K562 (cell line): ENCODE measurements around the gene MSTO1. TPM values are rescaled to one million over a fixed set of nuclear protein-coding genes. Genes with fewer than 3 reads are reported as not detected.
"Not testable (repeated sequence)": the region's sequence is repeated elsewhere in the genome, so short reads cannot be mapped to it uniquely, and the experiment has no call there.

Source experiments
- ATAC-seq: fragments of 200-7000 bp; cut with Tn5 transposase; 3 replicates; pipeline ENCODE4 v1.9.1; 2020; ENCODE audit warnings: moderate library complexity
- BruUV-seq: library from RNA; stranded (reverse); fragments of 400-500 nt; replicated peaks from 2 replicates; lab custom pipeline; 2021; lab: Mats Ljungman, UMichigan
- CTCF ChIA-PET: fragments of 300-600 bp; formaldehyde crosslinking; extraction: SDS; loops from one replicate; lab custom pipeline; 2021; ENCODE audit warnings: low intra/inter-chr PET ratio; lab: Yijun Ruan, JAX
- POLR2A ChIA-PET: fragments of 300-600, 350-650 bp; sonication (Branson Sonifier 250); formaldehyde crosslinking; extraction: SDS; loops from one replicate; lab custom pipeline; 2021; ENCODE audit warnings: antibody characterized with exemption, inconsistent platforms; lab: Yijun Ruan, JAX
- DNase-seq, 4 experiments: peaks; one replicate each; pipeline versions ENCODE4 v3.0.0 to v3.0.0-alpha.2; 2011 to 2018; ENCODE audit warnings: low spot score in 3 of 4, mixed read lengths in 3 of 4; ENCODE audit errors: extremely low read depth in 1 of 4
- FAIRE-seq: peaks from 2 replicates; lab custom pipeline; 2011; peaks lifted over from hg19 to GRCh38; lab: Jason Lieb, UNC
- H2AFZ ChIP-seq: 2 replicates; pipeline ENCODE4 v1.6.0; 2011; ENCODE audit warnings: low read depth, low read length, control low read depth, inconsistent platforms
- H3K27ac ChIP-seq: fragments of 200-600 bp; 3 replicates; pipeline ENCODE4 v1.8.0; 2011; ENCODE audit warnings: low read depth, mild to moderate bottlenecking, control low read depth, inconsistent platforms, low read length, moderate library complexity, mixed read lengths; ENCODE audit errors: extremely low read depth
- H3K27me3 ChIP-seq, 2 experiments: fragments of 300-600 bp in 1 of 2; 2 replicates in 1 of 2; 3 replicates in 1 of 2; pipeline versions ENCODE4 v1.6.0 to v1.8.0; 2011; ENCODE audit warnings: inconsistent platforms in 2 of 2, low read length in 2 of 2, mild to moderate bottlenecking in 1 of 2, mixed read lengths in 1 of 2, moderate library complexity in 1 of 2; ENCODE audit not compliant: control insufficient read depth in 2 of 2, insufficient read depth in 2 of 2
- H3K36me3 ChIP-seq: fragments of 300-600 bp; 3 replicates; pipeline ENCODE4 v1.8.0; 2011; ENCODE audit warnings: mild to moderate bottlenecking, low read length, inconsistent platforms; ENCODE audit not compliant: control insufficient read depth, insufficient read depth
- H3K4me1 ChIP-seq, 2 experiments: fragments of 200-600 bp in 1 of 2; replicated peaks in 1 of 2; 2 replicates in 1 of 2; 3 replicates in 1 of 2; pipeline versions ENCODE4 v1.5.1 to v1.8.0; 2011; ENCODE audit warnings: inconsistent platforms in 2 of 2, low read length in 2 of 2, mild to moderate bottlenecking in 1 of 2, mixed read lengths in 1 of 2, moderate library complexity in 1 of 2; ENCODE audit not compliant: control insufficient read depth in 2 of 2, insufficient read depth in 2 of 2
- H3K4me2 ChIP-seq: 2 replicates; pipeline ENCODE4 v1.6.1; 2011; ENCODE audit warnings: low read length, control low read depth, inconsistent platforms, mixed read lengths; ENCODE audit not compliant: insufficient read depth
- H3K4me3 ChIP-seq: fragments of 200-600 bp; sonication (generic), shearing (Covaris generic); 2 replicates; pipeline ENCODE4 v1.5.1; 2016; ENCODE audit warnings: control low read depth, inconsistent platforms
- H3K79me2 ChIP-seq: fragments of 200-600 bp; 3 replicates; pipeline ENCODE4 v1.8.0; 2011; ENCODE audit warnings: low read length, inconsistent platforms; ENCODE audit not compliant: control insufficient read depth, insufficient read depth
- H3K9ac ChIP-seq, 2 experiments: 2 replicates each; pipeline versions ENCODE4 v1.6.0 to v1.6.1; 2011; ENCODE audit warnings: low read depth in 2 of 2, low read length in 2 of 2, control low read depth in 1 of 2, inconsistent platforms in 1 of 2, mild to moderate bottlenecking in 1 of 2, mixed read lengths in 1 of 2; ENCODE audit not compliant: insufficient read depth in 1 of 2
- H3K9me1 ChIP-seq: one replicate; pipeline ENCODE4 v1.6.0; 2011; ENCODE audit warnings: inconsistent platforms, mild to moderate bottlenecking, low read length, moderate library complexity; ENCODE audit not compliant: control insufficient read depth, insufficient read depth
- H3K9me3 ChIP-seq: replicated peaks from 2 replicates; pipeline ENCODE4 v1.5.1; 2011; ENCODE audit warnings: low read depth, low read length, inconsistent platforms; ENCODE audit not compliant: control insufficient read depth, insufficient read depth
- H4K20me1 ChIP-seq: replicated peaks from 2 replicates; pipeline ENCODE4 v1.6.1; 2011; ENCODE audit warnings: low read length, inconsistent platforms, mixed read lengths; ENCODE audit not compliant: control insufficient read depth, insufficient read depth
- ARID3A ChIP-seq: IDR thresholded peaks from 2 replicates; pipeline ENCODE4 v1.6.1; 2012; ENCODE audit warnings: low read depth, low read length, improper control_type of control experiment, borderline replicate concordance
- CEBPG ChIP-seq, 3 experiments: fragments of 200-800 bp in 1 of 3; sonication (Bioruptor generic) in 1 of 3; sonication (generic) in 1 of 3; formaldehyde crosslinking in 1 of 3; IDR thresholded peaks in 2 of 3; conservative IDR thresholded peaks in 1 of 3; 2 replicates each; pipeline versions ENCODE4 v1.6.1 to v1.8.0; 2016 to 2022; ENCODE audit warnings: missing compliant biosample characterization in 2 of 3, missing genetic modification characterization in 2 of 3, mild to moderate bottlenecking in 1 of 3, missing genetic modification reagents in 1 of 3
- EP400 ChIP-seq: fragments of 450-650 bp; IDR thresholded peaks from 2 replicates; pipeline ENCODE4 v1.6.1; 2017; ENCODE audit warnings: antibody characterized with exemption, mild to moderate bottlenecking, moderate library complexity
- FOXM1 ChIP-seq, 2 experiments: fragments of 450-650 bp in 1 of 2; sonication (generic) in 1 of 2; formaldehyde crosslinking in 1 of 2; IDR thresholded peaks; 2 replicates each; pipeline versions ENCODE4 v1.6.1 to v1.9.0; 2017 to 2022; ENCODE audit warnings: low read depth in 2 of 2, mild to moderate bottlenecking in 2 of 2, missing genetic modification reagents in 1 of 2, moderate library complexity in 1 of 2
- L3MBTL2 ChIP-seq: fragments of 450-650 bp; IDR thresholded peaks from 2 replicates; pipeline ENCODE4 v1.6.1; 2016; ENCODE audit warnings: mild to moderate bottlenecking, moderate library complexity
- NFE2L1 ChIP-seq: fragments of 450-650 bp; IDR thresholded peaks from 2 replicates; pipeline ENCODE4 v1.6.1; 2016; ENCODE audit warnings: missing genetic modification characterization, low read depth, mild to moderate bottlenecking, missing compliant biosample characterization, moderate library complexity, borderline replicate concordance
- PHB2 ChIP-seq: fragments of 450-650 bp; IDR thresholded peaks from 2 replicates; pipeline ENCODE4 v1.6.1; 2017; ENCODE audit warnings: low read depth
- SAP30 ChIP-seq: fragments of 200-600 bp; sonication (generic); IDR thresholded peaks from 2 replicates; pipeline ENCODE4 v1.6.1; 2012; ENCODE audit warnings: borderline replicate concordance, low read depth, mild to moderate bottlenecking, moderate library complexity, low read length, control low read depth, inconsistent platforms; ENCODE audit not compliant: insufficient read depth, poor library complexity, severe bottlenecking
- SMARCA4 ChIP-seq: fragments of 450-650 bp; IDR thresholded peaks from 2 replicates; pipeline ENCODE4 v1.6.1; 2016
- SRF ChIP-seq, 2 experiments: fragments of 250-450, 450-650 bp in 1 of 2; sonication (Bioruptor Pico) in 1 of 2; sonication (generic) in 1 of 2; formaldehyde crosslinking; IDR thresholded peaks; 2 replicates each; pipeline versions ENCODE4 v1.5.0 to v1.5.1; 2020 to 2022; ENCODE audit warnings: mild to moderate bottlenecking in 1 of 2, missing genetic modification reagents in 1 of 2
- TCF3 ChIP-seq: sonication (generic); formaldehyde crosslinking; IDR thresholded peaks from 2 replicates; pipeline ENCODE4 v1.4.0; 2020; ENCODE audit warnings: mild to moderate bottlenecking, missing genetic modification reagents
- TRIM24 ChIP-seq, 2 experiments: fragments of 450-650 bp; IDR thresholded peaks; 2 replicates each; pipeline ENCODE4 v1.6.1; 2016
- ZNF444 ChIP-seq: fragments of 250-450 bp; sonication (Bioruptor Pico); IDR thresholded peaks from 2 replicates; pipeline ENCODE4 v1.4.0; 2020; ENCODE audit warnings: mild to moderate bottlenecking, moderate library complexity
- WGBS: fragments of 100-300 bp; shearing (Covaris generic); methylation state at CpG from one replicate; pipeline ENCODE4 v1.1.6; 2016; ENCODE audit warnings: low coverage, mixed read lengths; ENCODE audit not compliant: insufficient coverage; ENCODE audit errors: missing lambda C conversion rate; 5-methylcytosine and 5-hydroxymethylcytosine counted together
- in situ Hi-C: fragments of 300-500 bp; cut with MboI; formaldehyde crosslinking; loops from 4 replicates; pipeline ENCODE4 v1.15.0; 2018; ENCODE audit warnings: inconsistent platforms, mixed read lengths
- intact Hi-C: fragments of 100-400 bp; cut with micrococcal nuclease; formaldehyde crosslinking; loops from 2 replicates; pipeline ENCODE4 v1.14.2; 2022
- polyA plus RNA-seq, 8 experiments: library from polyadenylated mRNA; depleted of rRNA in 4 of 8; stranded (reverse) in 5 of 8; unstranded in 3 of 8; fragments of >200 nt; fragmentation: Nextera tagmentation in 2 of 8; fragmentation: Illumina TruSeq in 1 of 8; extraction: Ambion mirVana in 2 of 8; extraction: Trizol in 1 of 8; gene quantifications; 2 replicates each; pipeline versions ENCODE4 v1.2.1 to v1.2.3, GENCODE V29; 2011 to 2014; ENCODE audit warnings: inconsistent platforms in 1 of 8, missing spikeins in 1 of 8
- total RNA-seq, 7 experiments: library from RNA; depleted of rRNA in 6 of 7; stranded (reverse); fragments of >200 nt in 6 of 7; fragmentation: Illumina TruSeq in 2 of 7; extraction: Trizol in 2 of 7; gene quantifications; 2 replicates each; pipeline versions ENCODE4 v1.2.1 to v1.2.3, GENCODE V29; 2011 to 2021; ENCODE audit warnings: low replicate concordance in 1 of 7
- TF ChIP-seq, protein P1 (sequence below), 3 experiments: IDR thresholded peaks in 2 of 3; conservative IDR thresholded peaks in 1 of 3; 2 replicates each; pipeline ENCODE4 v1.5.1; 2011 to 2012; ENCODE audit warnings: low read length in 3 of 3, mild to moderate bottlenecking in 3 of 3, control low read depth in 2 of 3, improper control_type of control experiment in 1 of 3, inconsistent platforms in 1 of 3, low read depth in 1 of 3, mixed read lengths in 1 of 3, moderate library complexity in 1 of 3; ENCODE audit not compliant: insufficient read depth in 2 of 3

MSTO1 gene
- total and polyA plus RNA-seq, 9 of the 15 experiments (the other 6 are each of a cell fraction or from before 2014, with no cell fraction given): 18.8 to 71.1 (median 47.3) TPM

- not testable (repeated sequence) for TF ChIP-seq FOXM1 (IDR thresholded peaks at IDR 0.05; ENCODE audit: low read depth)
- TF ChIP-seq FOXM1 (CRISPR knock-in tag; IDR thresholded peaks at IDR 0.05; ENCODE audit: low read depth) (0 out of 2 replicates have a peak, but pooled peaks have one; percentile 33), L3MBTL2 (peak; percentile 34), SRF (CRISPR knock-in tag; IDR thresholded peaks at IDR 0.05) (0 out of 4 replicates have a peak, but pooled peaks of 1 of the 2 experiments have one; percentile 28), TCF3 (CRISPR knock-in tag) (0 out of 2 replicates have a peak, but pooled peaks have one; percentile 29), SAP30 (peak; percentile 51), PHB2 (0 out of 2 replicates have a peak, but pooled peaks have one; percentile 9), SMARCA4 (peak; percentile 37; the same call in 1 of the 2 replicates)
Observed at GRCh38 chr1:155563377-155564022, 46.5 kb upstream of the MSTO1 start (continued).

GRCh38 chr1:155569988-155570592 is 39.9 kb upstream of the MSTO1 start:
- peaks cover 42% of the 10 kb centered on the region for H3K36me3 ChIP-seq
- intact Hi-C loops (no loop called here), in situ Hi-C loops (no loop called here)
- no peaks in the 10 kb centered on the region for H3K27me3 ChIP-seq
- BruUV-seq: no TSS peak
- 0 out of 4 replicates have a peak overlapping the region, but pooled peaks of 1 of the 2 experiments have one; percentile 1 for H3K9ac ChIP-seq
- ATAC-seq: peak; percentile 55
- ChIA-PET CTCF (no interaction called here), POLR2A (interaction anchor here (0.6 kb wide), 1 partner anchor 8 kb away, joined by 4 read pairs; the partner anchor contains the start of gene ASH1L)
- peak; percentile 34 to 39 (median 37) for DNase-seq
- H3K4me2 ChIP-seq: peak overlapping the region; percentile 16; the same call in 1 of the 2 replicates
- no peaks in the 10 kb centered on the region; the same call in none of the 2 replicates for H4K20me1 ChIP-seq
- H3K27ac ChIP-seq: peak overlapping the region; percentile 6; the same call in 1 of the 3 replicates
- 40% methylated on average over 6 of the region's 6 CpGs for WGBS
- no peaks in the 10 kb centered on the region for H3K9me1 ChIP-seq
- peaks cover under 1 to 12% of the 10 kb centered on the region in 2 experiments; a peak in 4 of 5 replicates for H3K4me1 ChIP-seq
- peaks cover 60% of the 10 kb centered on the region for H3K79me2 ChIP-seq
- H3K9me3 ChIP-seq: no peaks in the 10 kb centered on the region
- H2AFZ ChIP-seq: no peak overlapping the region
- FAIRE-seq: peak; percentile 70
- no peak overlapping the region for H3K4me3 ChIP-seq
- TF ChIP-seq EP400 (peak; percentile 49; the same call in 1 of the 2 replicates), TRIM24 (IDR thresholded peaks at IDR 0.05) (0 out of 4 replicates have a peak, but pooled peaks of 1 of the 2 experiments have one; percentile 15), CEBPG (CRISPR knock-in tag; IDR thresholded peaks at IDR 0.05) (no peak), CEBPG (tag; conservative IDR thresholded peaks at IDR 0.05 in 1 of 2, IDR thresholded peaks at IDR 0.05 in 1 of 2) (peak in 1 of 2 experiments; percentile 59; a peak in 1 of 4 replicates), NFE2L1 (peak; percentile 30; the same call in 1 of the 2 replicates), ARID3A (0 out of 2 replicates have a peak, but pooled peaks have one; percentile 12), ZNF444 (CRISPR knock-in tag) (no peak)
- TF ChIP-seq, protein P1, sequence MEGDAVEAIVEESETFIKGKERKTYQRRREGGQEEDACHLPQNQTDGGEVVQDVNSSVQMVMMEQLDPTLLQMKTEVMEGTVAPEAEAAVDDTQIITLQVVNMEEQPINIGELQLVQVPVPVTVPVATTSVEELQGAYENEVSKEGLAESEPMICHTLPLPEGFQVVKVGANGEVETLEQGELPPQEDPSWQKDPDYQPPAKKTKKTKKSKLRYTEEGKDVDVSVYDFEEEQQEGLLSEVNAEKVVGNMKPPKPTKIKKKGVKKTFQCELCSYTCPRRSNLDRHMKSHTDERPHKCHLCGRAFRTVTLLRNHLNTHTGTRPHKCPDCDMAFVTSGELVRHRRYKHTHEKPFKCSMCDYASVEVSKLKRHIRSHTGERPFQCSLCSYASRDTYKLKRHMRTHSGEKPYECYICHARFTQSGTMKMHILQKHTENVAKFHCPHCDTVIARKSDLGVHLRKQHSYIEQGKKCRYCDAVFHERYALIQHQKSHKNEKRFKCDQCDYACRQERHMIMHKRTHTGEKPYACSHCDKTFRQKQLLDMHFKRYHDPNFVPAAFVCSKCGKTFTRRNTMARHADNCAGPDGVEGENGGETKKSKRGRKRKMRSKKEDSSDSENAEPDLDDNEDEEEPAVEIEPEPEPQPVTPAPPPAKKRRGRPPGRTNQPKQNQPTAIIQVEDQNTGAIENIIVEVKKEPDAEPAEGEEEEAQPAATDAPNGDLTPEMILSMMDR (IDR thresholded peaks at IDR 0.05 in 2 of 3, conservative IDR thresholded peaks at IDR 0.05 in 1 of 3; ENCODE audit: insufficient read depth in 2 of 3, low read depth in 1 of 3, low read length in 3 of 3): no peak
